Measurements from ENCODE around the gene KCNIP1.

The KCNIP1 gene

GRCh38 chr5:170732685-170733084 is 228.9 kb downstream of the KCNIP1 start:
- CTCF ChIA-PET = interaction anchor here (0.9 to 1.5 kb wide), 3 partner anchors 11 to 58 kb away, joined by 3 to 6 read pairs (median 4); no protein-coding TSS in a partner anchor

GRCh38 chr5:170736966-170737365 is 233.1 kb downstream of the KCNIP1 start:
- no peaks in the 10 kb centered on the region for H3K4me1 ChIP-seq (ENCODE audit: control insufficient read depth, insufficient read depth, low read length)
- no peak overlapping the region for H3K4me3 ChIP-seq (ENCODE audit: low read depth, low read length)
- CTCF ChIA-PET = interaction anchor here (0.5 to 0.9 kb wide), 2 partner anchors 40 to 54 kb away, joined by 3 to 4 read pairs; no protein-coding TSS in a partner anchor
- H3K36me3 ChIP-seq (ENCODE audit: control insufficient read depth in 2 of 2, insufficient read depth in 1 of 2, low read length in 2 of 2) = no peaks in the 10 kb centered on the region
- no peak for TF ChIP-seq ZNF747 (tag by site-specific recombination; IDR thresholded peaks at IDR 0.05)
- no peak for TF ChIP-seq PBX3 (CRISPR knock-in tag; IDR thresholded peaks at IDR 0.05)
- TF ChIP-seq ZNF670 (tag by site-specific recombination; IDR thresholded peaks at IDR 0.05; ENCODE audit: low read depth) = no peak
- TF ChIP-seq PRDM6 (tag by site-specific recombination; IDR thresholded peaks at IDR 0.05) = no peak
- TF ChIP-seq ZNF518A (tag by site-specific recombination; conservative IDR thresholded peaks at IDR 0.05; ENCODE audit: low read depth) = no peak
- POLR2A ChIA-PET = no interaction called here
- H3K27ac ChIP-seq (ENCODE audit: extremely low read depth, low read depth, low read length) = no peak overlapping the region
- H3K9me3 ChIP-seq (ENCODE audit: control insufficient read depth, insufficient read depth, low read depth, low read length) = no peaks in the 10 kb centered on the region

More at GRCh38 chr5:170732685-170733084, 228.9 kb downstream of the KCNIP1 start:
- no peak overlapping the region for H3K27ac ChIP-seq (ENCODE audit: extremely low read depth, low read depth, low read length)
- H3K4me1 ChIP-seq (ENCODE audit: control insufficient read depth, insufficient read depth, low read length) = no peaks in the 10 kb centered on the region
- H3K36me3 ChIP-seq (ENCODE audit: control insufficient read depth in 2 of 2, insufficient read depth in 1 of 2, low read length in 2 of 2) = no peaks in the 10 kb centered on the region
- H3K9me3 ChIP-seq (ENCODE audit: control insufficient read depth, insufficient read depth, low read depth, low read length) = no peaks in the 10 kb centered on the region
- TF ChIP-seq MEIS1 (CRISPR knock-in tag; IDR thresholded peaks at IDR 0.05; ENCODE audit: borderline replicate concordance) (no peak), ZNF544 (tag by site-specific recombination; IDR thresholded peaks at IDR 0.05) (no peak), ZNF26 (tag by site-specific recombination; IDR thresholded peaks at IDR 0.05) (no peak), SETDB1 (IDR thresholded peaks at IDR 0.05; ENCODE audit: insufficient read length, low read length) (no peak), GLI4 (tag by site-specific recombination; IDR thresholded peaks at IDR 0.05) (no peak), ZNF530 (tag by site-specific recombination; IDR thresholded peaks at IDR 0.05; ENCODE audit: low read depth) (no peak), BCL11B (tag by site-specific recombination; IDR thresholded peaks at IDR 0.05; ENCODE audit: low read depth) (no peak), ZNF266 (tag by site-specific recombination; IDR thresholded peaks at IDR 0.05; ENCODE audit: low read depth) (no peak), ZNF510 (tag by site-specific recombination; IDR thresholded peaks at IDR 0.05; ENCODE audit: insufficient replicate concordance) (no peak), GLI2 (tag by site-specific recombination; IDR thresholded peaks at IDR 0.05; ENCODE audit: borderline replicate concordance, low read depth) (no peak), MYNN (tag by site-specific recombination; IDR thresholded peaks at IDR 0.05; ENCODE audit: borderline replicate concordance) (no peak), SCRT1 (tag by site-specific recombination; IDR thresholded peaks at IDR 0.05; ENCODE audit: borderline replicate concordance) (no peak), CTCF (tag by site-specific recombination; IDR thresholded peaks at IDR 0.05) (no peak), ZNF174 (tag by site-specific recombination; IDR thresholded peaks at IDR 0.05) (no peak), ZNF146 (tag by site-specific recombination; IDR thresholded peaks at IDR 0.05) (no peak), ZNF155 (tag by site-specific recombination; IDR thresholded peaks at IDR 0.05) (no peak), PATZ1 (tag by site-specific recombination; IDR thresholded peaks at IDR 0.05) (no peak)
- no peak overlapping the region for H3K4me3 ChIP-seq (ENCODE audit: low read depth, low read length)
- POLR2A ChIA-PET = no interaction called here

All from HEK293 (cell line).